Measurements from ENCODE around the gene TAS1R3.

The TAS1R3 gene

DNA sequence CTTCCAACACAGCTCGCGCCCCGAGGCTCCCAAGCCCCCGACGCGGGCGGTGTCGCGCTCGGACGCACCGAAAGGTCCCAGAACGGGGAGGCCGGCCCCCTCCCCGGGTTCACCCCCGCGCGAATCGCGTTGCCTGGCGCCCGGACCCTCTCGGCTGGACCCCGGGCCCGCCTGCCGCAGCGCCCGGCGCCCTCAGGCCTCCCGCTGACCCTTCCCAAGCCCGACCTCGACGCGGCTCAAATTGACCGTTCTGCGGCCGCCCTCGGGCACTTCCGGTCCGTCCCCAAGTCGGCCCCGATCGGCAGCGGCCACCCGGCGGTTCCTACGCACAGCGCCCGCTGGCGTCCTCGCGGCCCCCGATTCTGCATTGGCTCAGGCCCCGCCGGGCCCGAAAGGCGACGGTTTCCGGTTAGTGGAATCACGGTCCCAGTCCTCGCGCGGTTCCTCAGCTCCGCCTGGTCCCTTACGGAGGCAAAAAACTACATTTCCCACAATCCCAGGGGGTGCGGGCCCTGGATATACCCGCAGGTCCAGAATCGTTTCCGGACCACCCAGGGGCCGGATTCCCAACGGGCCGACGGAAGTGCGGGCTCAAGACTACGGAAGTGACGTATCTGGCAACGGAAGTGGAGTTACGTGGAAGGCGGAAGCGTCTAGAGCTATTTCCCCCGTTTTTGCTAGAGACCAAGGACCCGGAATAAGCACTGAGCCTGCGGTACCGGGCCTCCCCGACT lies 44.0 kb downstream of the TAS1R3 start, which contains the start of gene AURKAIP1:
TSS of gene AURKAIP1 (minus strand) at position 279 of the 734 bp plus-strand sequence. CDS start 451 bp downstream, outside the sequence.
- H3K4me3 ChIP-seq (ENCODE audit: low read depth, low read length): peak within 1 kb of the TSS; percentile 91
- in situ Hi-C loops (cut with HindIII; ENCODE audit: low sequenced_read_pairs): no loop called here
- TF ChIP-seq, protein P1, sequence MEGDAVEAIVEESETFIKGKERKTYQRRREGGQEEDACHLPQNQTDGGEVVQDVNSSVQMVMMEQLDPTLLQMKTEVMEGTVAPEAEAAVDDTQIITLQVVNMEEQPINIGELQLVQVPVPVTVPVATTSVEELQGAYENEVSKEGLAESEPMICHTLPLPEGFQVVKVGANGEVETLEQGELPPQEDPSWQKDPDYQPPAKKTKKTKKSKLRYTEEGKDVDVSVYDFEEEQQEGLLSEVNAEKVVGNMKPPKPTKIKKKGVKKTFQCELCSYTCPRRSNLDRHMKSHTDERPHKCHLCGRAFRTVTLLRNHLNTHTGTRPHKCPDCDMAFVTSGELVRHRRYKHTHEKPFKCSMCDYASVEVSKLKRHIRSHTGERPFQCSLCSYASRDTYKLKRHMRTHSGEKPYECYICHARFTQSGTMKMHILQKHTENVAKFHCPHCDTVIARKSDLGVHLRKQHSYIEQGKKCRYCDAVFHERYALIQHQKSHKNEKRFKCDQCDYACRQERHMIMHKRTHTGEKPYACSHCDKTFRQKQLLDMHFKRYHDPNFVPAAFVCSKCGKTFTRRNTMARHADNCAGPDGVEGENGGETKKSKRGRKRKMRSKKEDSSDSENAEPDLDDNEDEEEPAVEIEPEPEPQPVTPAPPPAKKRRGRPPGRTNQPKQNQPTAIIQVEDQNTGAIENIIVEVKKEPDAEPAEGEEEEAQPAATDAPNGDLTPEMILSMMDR (IDR thresholded peaks at IDR 0.05; ENCODE audit: low read depth, low read length): peak; percentile 39
- DNase-seq (ENCODE audit: low read depth, low spot score): peak; percentile 100

DNA sequence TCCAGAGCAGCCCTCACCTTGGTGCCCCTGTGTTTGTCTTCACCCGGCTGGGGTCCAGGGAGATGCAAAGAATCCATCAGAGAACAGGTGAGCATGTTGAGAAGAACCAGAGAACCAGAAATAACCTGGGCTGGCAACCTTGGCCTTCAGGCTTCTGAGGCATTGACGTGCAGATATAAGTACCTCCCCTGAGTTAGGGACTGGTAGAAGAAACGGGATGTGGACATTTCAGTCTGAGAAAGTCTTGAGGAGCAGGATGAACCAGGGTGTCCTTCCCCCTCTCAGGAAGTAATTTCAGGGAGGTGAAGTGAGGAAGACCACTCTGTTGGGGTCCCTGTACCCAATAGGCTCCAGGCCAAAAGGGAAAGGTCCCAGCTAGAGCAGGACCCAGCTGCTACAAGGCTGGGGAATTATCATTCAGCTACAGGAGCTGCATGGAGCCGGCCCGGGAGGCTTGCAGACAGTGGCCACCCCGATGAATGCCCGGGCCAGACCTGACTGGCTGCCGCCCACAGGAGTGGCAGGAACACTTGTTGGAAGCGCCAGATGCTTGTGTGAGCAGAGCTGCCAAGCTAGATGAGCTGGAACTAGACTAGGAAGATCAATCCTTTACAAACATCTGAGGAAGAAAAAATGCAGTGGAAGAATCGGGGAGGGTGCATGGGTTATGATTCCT lies 45.6 kb downstream of the TAS1R3 start:
- TF ChIP-seq, protein P1 (IDR thresholded peaks at IDR 0.05; ENCODE audit: low read depth, low read length): no peak
- in situ Hi-C loops (cut with HindIII; ENCODE audit: low sequenced_read_pairs): no loop called here
- DNase-seq (ENCODE audit: low read depth, low spot score): no peak
- H3K4me3 ChIP-seq (ENCODE audit: low read depth, low read length): no peak overlapping the region

DNA sequence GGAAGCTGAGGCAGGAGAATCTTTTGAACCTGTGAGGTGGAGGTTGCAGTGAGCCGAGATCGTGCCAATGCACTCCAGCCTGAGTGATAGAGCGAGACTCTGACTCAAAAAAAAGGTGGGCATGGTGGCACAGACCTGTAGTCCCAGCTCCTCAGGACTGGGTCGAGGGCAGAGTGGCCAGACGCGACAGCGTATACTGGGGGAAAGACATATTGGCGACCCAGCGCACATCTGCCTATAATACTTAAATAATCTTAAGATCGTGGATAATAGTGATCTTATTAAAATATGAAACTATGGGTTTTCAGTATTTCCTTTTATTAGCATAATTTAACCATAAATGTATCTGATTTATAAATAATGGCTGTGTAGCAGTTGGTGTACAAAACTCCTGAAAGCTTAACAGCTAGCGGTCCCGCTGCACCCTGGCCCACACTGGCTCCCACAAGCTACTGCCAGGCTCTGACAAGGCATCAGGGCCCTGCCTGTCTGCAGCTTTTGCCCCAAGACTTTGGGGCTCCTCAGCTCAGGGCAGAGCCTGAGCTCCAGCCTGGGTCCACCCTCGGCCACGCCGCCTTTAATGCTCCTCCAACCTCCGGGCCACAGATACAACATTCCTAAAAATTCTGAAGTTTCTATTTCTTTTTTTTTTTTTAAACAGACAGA lies 46.6 kb downstream of the TAS1R3 start:
- TF ChIP-seq, protein P1 (IDR thresholded peaks at IDR 0.05; ENCODE audit: low read depth, low read length): no peak

DNA sequence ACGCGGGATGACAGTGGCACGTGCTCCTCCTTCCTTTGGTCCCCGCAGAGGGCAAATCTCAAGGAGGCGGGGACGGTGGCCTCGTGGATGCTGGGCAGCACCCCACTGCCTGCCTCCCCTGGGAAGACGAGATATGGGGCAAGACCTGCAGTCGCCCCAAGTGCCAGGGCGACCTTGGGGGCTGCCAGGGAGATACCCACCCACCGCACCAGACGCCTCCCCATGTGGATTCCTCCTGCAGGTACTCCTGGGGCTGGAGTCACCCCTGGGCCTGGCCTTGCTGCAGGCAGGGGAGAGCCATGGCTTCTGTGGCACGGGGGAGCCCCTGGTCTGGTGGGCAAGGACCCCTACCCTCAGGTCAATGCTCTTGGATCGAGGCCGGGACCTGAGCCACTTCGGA lies 49.8 kb downstream of the TAS1R3 start:
- H3K4me3 ChIP-seq (ENCODE audit: low read depth, low read length): no peak overlapping the region
- TF ChIP-seq, protein P1 (IDR thresholded peaks at IDR 0.05; ENCODE audit: low read depth, low read length): no peak
- DNase-seq (ENCODE audit: low read depth, low spot score): no peak
- in situ Hi-C loops (cut with HindIII; ENCODE audit: low sequenced_read_pairs): no loop called here

More for the DNA sequence above, 46.6 kb downstream of the TAS1R3 start:
- no peak overlapping the region for H3K4me3 ChIP-seq (ENCODE audit: low read depth, low read length)
- DNase-seq (ENCODE audit: low read depth, low spot score): no peak
- in situ Hi-C loops (cut with HindIII; ENCODE audit: low sequenced_read_pairs): no loop called here

DNA sequence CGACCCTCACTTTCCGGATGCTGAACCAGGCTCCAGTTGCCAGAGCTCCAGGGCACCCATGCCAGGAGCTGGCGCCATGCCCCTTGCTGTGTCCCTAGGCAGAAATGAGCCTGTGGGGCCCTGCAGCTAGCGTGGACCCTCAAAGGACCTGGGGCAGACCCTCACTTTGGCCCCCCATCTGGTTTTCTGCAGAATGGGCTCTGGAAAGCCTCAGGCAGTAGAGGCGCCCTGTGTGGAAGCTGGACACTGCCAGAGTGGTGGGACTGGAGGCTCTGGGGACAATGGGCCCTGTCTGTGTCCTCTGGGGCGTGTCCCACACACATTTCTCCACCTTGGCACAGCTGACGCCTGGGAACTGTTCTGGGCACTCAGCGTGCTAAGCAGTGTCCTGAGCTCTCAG lies 50.2 kb downstream of the TAS1R3 start:
- no peak for DNase-seq (ENCODE audit: low read depth, low spot score)
- H3K4me3 ChIP-seq (ENCODE audit: low read depth, low read length): no peak overlapping the region
- in situ Hi-C loops (cut with HindIII; ENCODE audit: low sequenced_read_pairs): no loop called here
- TF ChIP-seq, protein P1 (IDR thresholded peaks at IDR 0.05; ENCODE audit: low read depth, low read length): no peak

Measured in astrocyte of the spinal cord (primary cell).